ENCODE measurements around the gene ST6GAL1.

GRCh38 chr3:186920796-186921195 is 9.5 kb upstream of the ST6GAL1 start:
- TF ChIP-seq EZH2 (IDR thresholded peaks at IDR 0.05; ENCODE audit: borderline replicate concordance, low read depth, low read length, severe bottlenecking): no peak
- TF ChIP-seq, protein P1, sequence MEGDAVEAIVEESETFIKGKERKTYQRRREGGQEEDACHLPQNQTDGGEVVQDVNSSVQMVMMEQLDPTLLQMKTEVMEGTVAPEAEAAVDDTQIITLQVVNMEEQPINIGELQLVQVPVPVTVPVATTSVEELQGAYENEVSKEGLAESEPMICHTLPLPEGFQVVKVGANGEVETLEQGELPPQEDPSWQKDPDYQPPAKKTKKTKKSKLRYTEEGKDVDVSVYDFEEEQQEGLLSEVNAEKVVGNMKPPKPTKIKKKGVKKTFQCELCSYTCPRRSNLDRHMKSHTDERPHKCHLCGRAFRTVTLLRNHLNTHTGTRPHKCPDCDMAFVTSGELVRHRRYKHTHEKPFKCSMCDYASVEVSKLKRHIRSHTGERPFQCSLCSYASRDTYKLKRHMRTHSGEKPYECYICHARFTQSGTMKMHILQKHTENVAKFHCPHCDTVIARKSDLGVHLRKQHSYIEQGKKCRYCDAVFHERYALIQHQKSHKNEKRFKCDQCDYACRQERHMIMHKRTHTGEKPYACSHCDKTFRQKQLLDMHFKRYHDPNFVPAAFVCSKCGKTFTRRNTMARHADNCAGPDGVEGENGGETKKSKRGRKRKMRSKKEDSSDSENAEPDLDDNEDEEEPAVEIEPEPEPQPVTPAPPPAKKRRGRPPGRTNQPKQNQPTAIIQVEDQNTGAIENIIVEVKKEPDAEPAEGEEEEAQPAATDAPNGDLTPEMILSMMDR (IDR thresholded peaks at IDR 0.05; ENCODE audit: borderline replicate concordance, extremely low read depth, low read length, poor library complexity, severe bottlenecking): no peak

All from DND-41 (cell line).